ENCODE measurements around the gene SHC3.

DNA sequence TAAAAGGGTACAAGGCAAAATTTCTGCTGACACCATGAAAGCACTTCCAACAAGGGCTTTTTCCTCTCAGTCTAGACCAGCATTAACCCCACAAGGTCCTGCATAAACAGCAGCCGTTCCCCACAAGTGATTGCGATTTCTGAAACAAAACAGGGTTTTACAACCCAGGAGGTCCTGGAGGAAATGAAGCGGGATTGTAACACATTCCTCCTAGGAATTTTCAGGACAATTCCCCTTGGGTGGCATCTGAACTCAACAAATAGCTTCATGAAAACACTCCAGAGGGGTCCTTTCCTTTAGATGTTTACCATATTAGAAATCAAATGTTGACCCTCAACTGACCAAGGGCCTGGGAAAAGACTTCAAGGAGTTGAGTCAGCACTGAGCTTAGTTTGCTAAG, 36.7 kb upstream of the SHC3 start:
- TF ChIP-seq, protein P1, sequence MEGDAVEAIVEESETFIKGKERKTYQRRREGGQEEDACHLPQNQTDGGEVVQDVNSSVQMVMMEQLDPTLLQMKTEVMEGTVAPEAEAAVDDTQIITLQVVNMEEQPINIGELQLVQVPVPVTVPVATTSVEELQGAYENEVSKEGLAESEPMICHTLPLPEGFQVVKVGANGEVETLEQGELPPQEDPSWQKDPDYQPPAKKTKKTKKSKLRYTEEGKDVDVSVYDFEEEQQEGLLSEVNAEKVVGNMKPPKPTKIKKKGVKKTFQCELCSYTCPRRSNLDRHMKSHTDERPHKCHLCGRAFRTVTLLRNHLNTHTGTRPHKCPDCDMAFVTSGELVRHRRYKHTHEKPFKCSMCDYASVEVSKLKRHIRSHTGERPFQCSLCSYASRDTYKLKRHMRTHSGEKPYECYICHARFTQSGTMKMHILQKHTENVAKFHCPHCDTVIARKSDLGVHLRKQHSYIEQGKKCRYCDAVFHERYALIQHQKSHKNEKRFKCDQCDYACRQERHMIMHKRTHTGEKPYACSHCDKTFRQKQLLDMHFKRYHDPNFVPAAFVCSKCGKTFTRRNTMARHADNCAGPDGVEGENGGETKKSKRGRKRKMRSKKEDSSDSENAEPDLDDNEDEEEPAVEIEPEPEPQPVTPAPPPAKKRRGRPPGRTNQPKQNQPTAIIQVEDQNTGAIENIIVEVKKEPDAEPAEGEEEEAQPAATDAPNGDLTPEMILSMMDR (conservative IDR thresholded peaks at IDR 0.05 in 1 of 2, IDR thresholded peaks at IDR 0.05 in 1 of 2; ENCODE audit: low read depth in 1 of 2, low read length in 2 of 2): no peak
- TF ChIP-seq EZH2 (IDR thresholded peaks at IDR 0.05; ENCODE audit: low read length, missing control alignments): no peak
